ENCODE measurements around the gene UPK3BL2. TPM values are rescaled to one million over a fixed set of nuclear protein-coding genes. Genes with fewer than 3 reads are reported as not detected.
A peak's percentile ranks its signal among the peaks of the same experiment; 100 is the strongest.
"Not testable (repeated sequence)": the region's sequence is repeated elsewhere in the genome, so short reads cannot be mapped to it uniquely, and the experiment has no call there.

UPK3BL2 gene
- 20.3 TPM for total RNA-seq

- DNase-seq (ENCODE audit: low spot score): not testable (repeated sequence)
These were observed at the start of gene UPK3BL2 for GRCh38 chr7:102543596-102543995. TSS of gene UPK3BL2 (minus strand) at chr7:102543696. CDS start at chr7:102543636, 60 bp downstream.

DNA sequence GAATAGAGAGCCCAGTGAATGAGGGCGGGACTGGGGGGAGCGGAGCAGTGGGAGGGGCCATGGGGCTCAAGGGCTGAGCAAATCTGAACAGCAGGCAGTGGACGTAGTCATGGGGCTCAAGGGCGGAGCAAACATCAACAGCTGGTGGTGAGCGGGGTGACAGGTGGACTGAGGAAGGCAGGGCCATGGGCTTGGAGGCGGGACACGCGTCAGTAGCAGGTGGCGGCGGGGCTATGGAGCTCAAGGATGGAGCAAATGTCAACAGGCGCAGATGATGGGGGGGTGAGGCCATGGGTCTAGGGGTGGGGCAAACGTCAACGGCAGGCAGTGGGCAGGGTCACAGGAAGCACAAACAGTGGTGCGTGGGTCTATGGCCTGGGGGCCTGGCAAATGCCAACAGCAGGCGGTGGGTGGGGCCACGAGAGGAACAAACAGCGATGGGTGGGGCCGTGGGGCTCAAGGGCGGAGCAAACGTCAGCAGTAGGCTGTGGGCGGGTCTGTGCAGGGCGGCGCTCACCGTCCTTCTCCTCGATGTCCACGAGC is 49.1 kb upstream of the UPK3BL2 start:
- peak; percentile 68 for DNase-seq (ENCODE audit: low spot score)

- not testable (repeated sequence) for DNase-seq (ENCODE audit: low spot score)
These were observed 46.4 kb upstream of the UPK3BL2 start for GRCh38 chr7:102589857-102590256.

DNA sequence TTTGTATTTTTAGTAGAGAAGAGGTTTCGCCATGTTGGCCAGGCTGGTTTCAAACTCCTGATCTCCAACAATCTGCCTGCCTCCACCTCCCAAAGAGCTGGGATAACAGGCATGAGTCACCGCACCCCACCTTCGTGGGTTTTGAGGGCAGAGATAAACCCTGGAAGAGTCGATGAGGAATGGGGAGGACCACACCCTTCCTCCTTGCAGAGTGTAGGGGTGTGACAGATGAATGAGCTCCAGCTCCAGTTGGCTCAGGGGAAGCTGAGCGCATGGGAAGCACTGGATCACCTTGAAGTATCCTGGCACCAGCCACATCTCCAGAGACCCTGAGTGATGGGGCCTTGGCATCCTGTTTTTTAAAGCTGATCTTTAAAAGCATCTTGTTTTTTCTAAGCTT is 40.0 kb upstream of the UPK3BL2 start:
- DNase-seq (ENCODE audit: low spot score): not testable (repeated sequence)

DNA sequence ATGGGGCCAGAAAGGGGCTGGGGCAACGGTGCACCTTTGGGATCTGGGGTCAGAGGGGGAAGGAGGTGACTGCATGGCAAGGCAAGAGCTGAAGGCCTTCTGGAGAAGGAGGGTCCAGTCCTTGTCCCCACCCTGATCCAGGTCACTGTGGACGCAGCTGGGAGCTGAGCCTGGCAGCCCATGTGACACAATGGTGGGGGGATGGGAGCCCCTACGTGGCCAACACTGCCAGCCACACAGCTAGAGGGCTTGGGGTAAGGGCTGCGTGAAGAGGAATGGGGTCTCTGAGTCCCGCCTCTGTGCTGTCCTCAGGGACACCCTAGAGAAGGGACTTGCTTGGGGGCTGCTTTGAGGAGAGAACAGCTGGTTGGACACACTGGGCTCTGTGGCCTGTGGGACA is 38.2 kb upstream of the UPK3BL2 start:
- not testable (repeated sequence) for DNase-seq (ENCODE audit: low spot score)

DNA sequence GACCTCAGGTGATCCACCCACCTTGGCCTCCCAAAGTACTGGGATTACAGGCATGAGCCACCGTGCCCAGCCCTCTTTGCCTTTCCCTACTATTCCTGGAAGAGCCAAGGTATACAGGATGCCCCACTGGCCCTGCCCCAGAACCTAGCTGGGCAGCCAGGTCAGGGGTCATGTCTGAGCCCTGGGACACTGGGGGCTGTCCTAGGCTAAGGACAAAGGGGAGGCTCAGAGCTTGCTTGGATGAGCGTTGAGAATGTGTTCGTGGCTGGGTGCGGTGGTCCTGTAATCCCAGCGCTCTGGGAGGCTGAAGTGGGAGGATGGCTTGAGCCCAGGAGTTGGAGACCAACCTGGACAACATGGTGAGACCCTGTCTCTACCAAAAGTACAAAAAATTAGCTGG is 35.0 kb upstream of the UPK3BL2 start:
- DNase-seq (ENCODE audit: low spot score): not testable (repeated sequence)

GRCh38 chr7:102577315-102578240 is 34.1 kb upstream of the UPK3BL2 start:
- not testable (repeated sequence) for DNase-seq (ENCODE audit: low spot score)

DNA sequence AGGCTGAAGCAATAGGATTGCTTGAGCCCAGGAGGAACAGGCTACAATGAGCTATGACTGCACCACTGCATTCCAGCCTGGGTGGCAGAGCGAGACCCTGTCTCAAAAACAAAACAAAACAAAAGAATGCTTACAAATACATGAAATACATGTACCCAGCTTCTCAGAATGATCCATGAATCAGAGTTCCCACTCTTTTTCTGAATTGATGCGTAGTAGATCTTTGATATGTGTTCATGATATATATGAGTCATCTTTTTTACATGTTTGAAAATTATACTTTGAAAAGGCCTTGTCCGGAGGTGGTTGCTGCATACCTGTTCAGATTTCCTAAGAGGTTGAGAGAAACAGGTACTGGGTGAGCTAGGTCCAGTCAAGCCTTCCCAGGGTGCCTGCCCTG is 32.9 kb upstream of the UPK3BL2 start:
- not testable (repeated sequence) for DNase-seq (ENCODE audit: low spot score)

- not testable (repeated sequence) for DNase-seq (ENCODE audit: low spot score)
These were observed 31.1 kb upstream of the UPK3BL2 start for GRCh38 chr7:102574607-102575006.

GRCh38 chr7:102572261-102573239 is 29.1 kb upstream of the UPK3BL2 start, which contains the start of gene POLR2J3:
TSS of gene POLR2J3 (minus strand) at chr7:102572583. CDS start at chr7:102572521, 62 bp downstream.
- DNase-seq (ENCODE audit: low spot score): peak; percentile 98

GRCh38 chr7:102568620-102569019 is 25.1 kb upstream of the UPK3BL2 start:
- DNase-seq (ENCODE audit: low spot score): not testable (repeated sequence)

DNA sequence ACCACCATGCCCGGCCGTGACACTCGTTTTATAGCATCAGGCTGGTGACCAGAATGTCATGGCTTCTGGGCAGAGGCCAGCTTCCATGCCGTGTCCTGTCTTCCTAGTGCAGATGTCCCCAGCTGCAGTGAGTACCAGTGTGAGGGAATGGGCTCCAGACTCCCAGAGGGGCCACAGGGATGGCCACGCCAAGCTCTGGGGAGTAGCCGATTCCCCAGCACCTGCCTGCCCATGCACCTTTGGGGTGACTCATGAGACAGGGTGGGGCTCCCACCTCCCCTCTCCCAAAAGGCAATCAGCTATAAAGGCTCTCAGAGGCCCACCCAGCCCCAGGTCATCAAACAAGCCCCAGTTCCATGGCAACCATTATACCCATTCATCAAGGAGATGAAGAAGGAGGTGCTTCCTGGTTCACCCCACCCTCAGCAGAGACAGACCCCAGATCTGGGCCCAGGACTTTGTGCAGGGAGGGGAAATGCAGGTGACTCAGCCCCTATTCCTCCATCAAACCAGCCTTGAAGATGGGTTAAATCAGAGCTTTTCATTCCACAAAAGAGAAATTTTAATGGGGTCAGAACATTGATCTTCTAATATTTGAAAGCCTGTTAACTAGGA is 7.4 kb upstream of the UPK3BL2 start, which contains the start of gene SPDYE2:
TSS of gene SPDYE2 (plus strand) at position 419 of the 615 bp plus-strand sequence. CDS start 2,030 bp downstream, outside the sequence.
- DNase-seq (ENCODE audit: low spot score): not testable (repeated sequence)

DNA sequence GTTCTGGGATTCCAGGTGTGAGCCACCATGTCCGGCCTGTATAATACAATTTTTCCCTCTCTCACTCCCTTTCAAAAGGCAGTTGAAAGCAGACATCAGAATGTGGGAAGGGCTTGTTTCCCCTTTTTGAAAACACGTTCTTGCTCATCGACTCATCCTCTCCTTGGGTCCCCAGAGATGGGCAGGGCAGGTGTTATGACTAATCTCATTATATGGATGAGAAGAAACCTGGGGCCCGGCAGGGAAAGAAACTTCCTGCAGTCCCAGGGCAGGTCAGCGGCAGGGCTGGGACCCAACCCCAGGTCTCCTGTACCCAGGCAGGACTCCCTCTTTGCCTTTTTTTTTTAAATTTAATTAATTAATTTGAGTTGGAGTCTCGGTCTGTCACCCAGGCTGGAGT is 2.9 kb upstream of the UPK3BL2 start:
- DNase-seq (ENCODE audit: low spot score): not testable (repeated sequence)

- not testable (repeated sequence) for DNase-seq (ENCODE audit: low spot score)
These were observed 1.8 kb upstream of the UPK3BL2 start for GRCh38 chr7:102545288-102545687.

DNA sequence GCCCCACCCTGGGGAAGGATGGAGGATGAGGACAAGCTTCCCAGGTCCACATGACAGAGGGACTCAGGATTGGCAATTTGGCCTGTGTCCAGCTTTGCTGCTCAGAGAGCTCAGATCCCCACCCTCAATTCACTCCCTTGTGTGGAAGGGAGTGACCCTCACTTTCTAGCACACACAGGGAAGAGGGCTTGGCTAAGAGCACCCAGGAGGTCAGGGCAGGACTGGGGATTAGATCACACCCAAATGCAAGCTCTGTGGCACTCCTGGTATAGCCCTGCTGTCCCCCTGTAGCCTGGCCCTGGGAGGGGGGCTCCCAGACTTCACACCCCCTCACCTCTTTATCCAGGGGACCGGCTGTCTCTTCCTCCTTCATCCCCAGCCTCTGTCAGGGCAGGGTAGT is 876 bp upstream of the UPK3BL2 start:
- not testable (repeated sequence) for DNase-seq (ENCODE audit: low spot score)

GRCh38 chr7:102542771-102543170 is 725 bp downstream of the UPK3BL2 start:
- DNase-seq (ENCODE audit: low spot score): not testable (repeated sequence)

- DNase-seq (ENCODE audit: low spot score): not testable (repeated sequence)
These were observed 1.4 kb downstream of the UPK3BL2 start for GRCh38 chr7:102542083-102542482.

DNA sequence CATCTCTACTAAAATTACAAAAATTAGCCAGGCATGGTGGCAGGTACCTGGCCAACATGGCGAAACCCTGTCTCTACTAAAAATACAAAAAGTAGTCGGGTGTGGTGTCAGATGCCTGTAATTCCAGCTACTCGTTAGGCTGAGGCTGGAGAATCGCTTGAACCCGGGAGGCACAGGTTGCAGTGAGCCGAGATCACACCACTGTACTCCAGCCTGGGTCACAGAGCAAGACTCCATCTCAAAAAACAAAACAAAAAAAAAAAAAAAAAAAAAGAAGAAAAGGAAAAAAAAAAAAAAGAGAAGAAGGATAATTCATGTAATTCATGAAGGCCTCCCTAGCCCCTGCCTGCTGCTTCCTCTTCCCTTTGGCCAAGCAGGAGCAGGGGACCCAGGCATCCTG is 2.9 kb downstream of the UPK3BL2 start:
- DNase-seq (ENCODE audit: low spot score): not testable (repeated sequence)

- not testable (repeated sequence) for DNase-seq (ENCODE audit: low spot score)
These were observed 8.4 kb downstream of the UPK3BL2 start for GRCh38 chr7:102535062-102535615.

GRCh38 chr7:102532127-102532526 is 11.4 kb downstream of the UPK3BL2 start:
- DNase-seq (ENCODE audit: low spot score): not testable (repeated sequence)

DNA sequence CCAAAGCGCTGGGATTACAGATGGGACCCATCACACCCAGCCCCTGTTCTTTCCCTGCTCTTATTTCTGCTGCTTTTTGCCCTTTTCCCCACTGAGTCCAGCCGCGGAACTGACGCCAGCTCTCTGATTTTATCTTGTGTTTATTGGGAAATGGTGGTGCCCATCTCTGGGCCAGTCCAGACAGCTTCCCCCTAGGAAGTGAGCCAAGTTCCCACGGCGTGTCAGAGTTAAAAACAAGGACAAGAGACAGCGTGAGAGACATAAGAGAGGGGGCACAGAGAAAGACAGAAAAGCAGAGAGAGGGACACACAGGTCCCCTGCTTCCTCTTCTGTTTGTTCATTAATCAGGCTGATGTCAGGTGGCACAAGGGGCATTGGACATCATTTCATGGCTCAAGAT is 11.9 kb downstream of the UPK3BL2 start:
- DNase-seq (ENCODE audit: low spot score): not testable (repeated sequence)

All from mucosa of gallbladder (tissue), 1 donor.